Stimulated activated CD8-positive, alpha-beta memory T cell treated with anti-CD3 and anti-CD28 coated beads, Interleukin-7, amount 100 ng/mL, for 4 hours (primary cell): ENCODE results near the gene RAD54L.
"Not testable (repeated sequence)": the region's sequence is repeated elsewhere in the genome, so short reads cannot be mapped to it uniquely, and the experiment has no call there.

Source experiments
- DNase-seq, 2 donors: peaks; one replicate each; pipeline ENCODE4 v3.0.0-alpha.2; 2020; ENCODE audit warnings: low read depth in 2 of 2

RAD54L gene

DNA sequence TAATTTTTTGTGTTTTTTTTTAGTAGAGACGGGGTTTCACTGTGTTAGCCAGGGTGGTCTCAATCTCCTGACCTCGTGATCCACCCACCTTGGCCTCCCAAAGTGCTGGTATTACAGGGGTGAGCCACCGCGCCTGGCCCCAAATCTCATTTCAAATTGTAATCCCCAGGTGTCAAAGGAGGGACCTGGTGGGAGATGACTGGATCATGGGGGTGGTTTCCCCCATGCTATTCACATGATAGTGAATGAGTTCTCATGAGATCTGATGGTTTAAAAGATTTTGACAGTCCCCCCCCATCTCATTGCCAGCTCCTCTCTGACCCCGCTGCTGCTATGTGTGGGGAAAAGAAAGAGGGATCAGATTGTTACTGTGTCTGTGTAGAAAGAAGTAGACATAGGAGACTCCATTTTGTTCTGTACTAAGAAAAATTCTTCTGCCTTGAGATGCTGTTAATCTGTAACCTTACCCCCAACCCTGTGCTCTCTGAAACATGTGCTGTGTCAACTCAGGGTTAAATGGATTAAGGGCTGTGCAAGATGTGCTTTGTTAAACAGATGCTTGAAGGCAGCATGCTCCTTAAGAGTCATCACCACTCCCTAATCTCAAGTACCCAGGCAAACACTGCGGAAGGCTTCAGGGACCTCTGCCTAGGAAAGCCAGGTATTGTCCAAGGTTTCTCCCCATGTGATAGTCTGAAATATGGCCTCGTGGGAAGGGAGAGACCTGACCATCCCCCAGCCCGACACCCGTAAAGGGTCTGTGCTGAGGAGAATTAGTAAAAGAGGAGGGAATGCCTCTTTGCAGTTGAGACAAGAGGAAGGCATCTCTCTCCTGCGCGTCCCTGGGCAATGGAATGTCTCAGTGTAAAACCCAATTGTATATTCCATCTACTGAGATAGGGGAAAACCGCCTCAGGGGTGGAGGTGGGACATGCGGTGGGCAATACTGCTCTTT, 72.7 kb downstream of the RAD54L start:
- not testable (repeated sequence) for DNase-seq

DNA sequence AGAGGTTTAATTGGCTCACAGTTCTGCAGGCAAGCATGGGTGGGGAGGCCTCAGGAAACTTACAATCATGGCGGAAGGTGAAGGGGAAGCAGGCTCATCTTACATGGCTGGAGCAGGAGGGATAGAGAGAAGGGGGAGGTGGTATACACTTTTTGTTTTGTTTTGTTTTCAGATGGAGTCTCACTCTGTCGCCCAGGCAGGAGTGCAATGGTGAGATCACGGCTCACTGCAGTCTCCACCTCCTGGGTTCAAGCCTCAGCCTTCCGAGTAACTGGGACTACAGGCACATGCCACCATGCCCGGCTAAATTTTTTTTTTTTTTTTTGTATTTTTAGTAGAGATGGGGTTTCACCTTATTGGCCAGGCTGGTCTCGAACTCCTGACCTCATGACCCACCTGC, 74.6 kb downstream of the RAD54L start:
- not testable (repeated sequence) for DNase-seq

DNA sequence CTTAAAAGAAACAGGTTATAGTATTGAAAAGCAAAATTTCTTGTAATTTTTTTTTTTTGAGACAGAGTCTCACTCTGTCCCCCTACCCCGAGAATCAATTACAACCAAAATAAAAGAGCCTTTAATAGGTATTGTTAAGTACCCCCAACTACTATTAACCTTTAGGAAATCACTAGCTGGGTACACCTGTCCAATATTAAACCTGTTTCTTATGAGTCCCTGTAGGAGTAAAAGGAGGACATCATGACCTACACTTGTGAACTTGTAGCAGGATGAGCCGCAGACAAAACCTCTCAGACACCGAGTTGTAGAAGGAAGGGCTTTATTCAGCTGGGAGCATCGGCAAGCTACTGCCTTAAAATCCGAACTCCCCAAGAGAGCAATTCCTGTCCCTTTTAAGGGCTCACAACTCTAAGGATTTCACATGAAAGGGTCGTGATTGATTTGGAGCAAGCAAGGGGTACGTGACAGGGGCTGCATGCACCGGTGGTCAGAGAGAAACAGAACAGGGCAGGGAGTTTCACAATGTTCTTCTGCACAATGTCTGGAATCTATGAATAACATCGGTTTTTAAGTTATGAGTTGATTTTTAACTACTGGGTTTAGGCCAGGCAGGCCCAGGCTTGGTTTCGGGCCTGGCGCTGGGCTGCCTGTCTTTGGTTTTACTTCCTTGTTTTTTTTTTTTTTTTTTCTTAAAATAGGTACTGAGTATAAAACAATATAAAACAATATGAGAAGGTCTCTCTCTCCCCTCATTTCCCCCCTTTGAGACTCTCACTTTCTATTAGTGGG, 77.9 kb downstream of the RAD54L start:
- DNase-seq, result not testable (repeated sequence)
